ENCODE measurements around the gene CPLX1.

The CPLX1 gene

GRCh38 chr4:832536-832935 lies 6.6 kb upstream of the CPLX1 start:
- DNase-seq (ENCODE audit: low read depth in 2 of 2): no peak

DNA sequence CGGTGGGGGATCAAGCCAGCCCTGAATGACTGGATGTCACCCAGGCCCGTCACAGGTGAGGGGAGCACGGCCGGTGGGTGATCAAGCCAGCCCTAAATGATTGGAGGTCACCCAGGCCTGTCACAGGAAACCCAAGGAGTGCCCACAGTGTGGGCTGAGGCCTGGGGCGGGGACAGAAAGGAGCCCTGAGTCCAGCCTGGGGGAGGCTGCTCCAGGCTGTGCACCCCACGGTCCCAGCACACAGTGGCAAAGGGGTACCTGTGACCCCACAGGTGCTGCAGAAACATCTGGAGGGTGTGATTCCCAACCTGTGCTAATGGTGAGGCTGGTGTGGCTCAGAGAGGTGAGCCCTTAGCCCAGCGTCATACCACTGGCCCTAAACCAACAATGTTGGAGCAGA lies 6.2 kb upstream of the CPLX1 start:
- no peak for DNase-seq (ENCODE audit: low read depth in 2 of 2)

DNA sequence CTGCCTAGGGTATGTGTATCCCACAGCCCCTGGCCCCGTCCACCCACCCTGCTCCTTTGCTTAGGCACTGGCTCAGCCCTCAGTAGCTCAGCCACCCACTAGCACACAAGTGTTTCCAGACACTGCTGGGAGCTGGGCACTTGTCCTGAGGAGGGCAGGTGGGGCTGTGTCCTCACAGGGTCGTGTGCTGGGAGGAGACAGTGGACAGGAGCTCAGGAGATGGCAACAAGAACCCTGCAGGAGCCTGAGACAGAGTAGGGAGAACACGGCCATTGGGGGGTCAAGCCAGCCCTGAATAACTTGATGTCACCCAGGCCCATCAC lies 5.5 kb upstream of the CPLX1 start:
- no peak for DNase-seq (ENCODE audit: low read depth in 2 of 2)

DNA sequence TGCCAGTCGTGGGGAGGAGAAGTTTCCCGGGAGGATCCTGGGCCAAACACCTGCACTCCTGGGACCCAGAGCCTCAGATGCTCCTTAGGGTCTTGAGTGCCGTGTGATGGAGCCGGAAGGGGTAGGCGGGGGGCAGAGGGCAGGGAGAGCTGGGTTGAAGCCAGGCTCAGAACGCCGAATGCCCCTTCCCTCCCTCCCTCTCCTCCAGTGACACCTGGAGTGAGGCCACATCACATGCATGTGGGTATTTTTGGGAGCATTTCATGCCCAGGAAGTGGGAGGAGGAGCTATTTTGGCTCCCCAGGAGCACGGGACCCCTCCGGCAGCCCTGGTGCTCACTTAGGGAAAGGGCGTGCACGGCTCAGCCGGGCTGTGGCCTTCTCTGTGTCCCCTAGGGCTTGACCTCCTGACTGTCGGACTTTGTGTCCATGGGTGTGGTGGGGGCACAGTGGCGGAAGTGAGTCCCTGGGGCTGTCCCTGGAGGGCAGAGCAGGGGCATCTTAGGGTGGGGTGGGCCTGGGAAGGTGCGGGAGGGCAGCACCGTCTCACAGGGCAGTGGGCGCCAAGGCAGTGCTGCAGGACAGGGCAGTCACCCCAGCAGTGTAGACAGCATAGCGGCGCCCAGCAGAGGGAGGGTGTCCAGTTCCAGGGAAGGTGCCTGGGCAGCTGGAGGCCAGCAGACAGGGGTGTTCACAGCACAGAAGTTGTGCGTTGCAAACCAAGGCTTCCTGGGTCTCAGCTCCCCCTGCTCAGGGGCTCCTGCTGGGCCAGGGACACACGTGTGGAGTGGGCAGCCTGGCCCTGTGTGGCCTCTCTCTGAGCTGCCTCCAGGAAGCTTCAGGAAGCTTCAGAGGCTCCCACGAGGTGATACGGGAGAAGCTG lies 4.9 kb upstream of the CPLX1 start:
- DNase-seq (ENCODE audit: low read depth in 2 of 2): no peak

- DNase-seq (ENCODE audit: low read depth in 2 of 2): no peak
These were observed 4.1 kb upstream of the CPLX1 start for GRCh38 chr4:829761-830600.

DNA sequence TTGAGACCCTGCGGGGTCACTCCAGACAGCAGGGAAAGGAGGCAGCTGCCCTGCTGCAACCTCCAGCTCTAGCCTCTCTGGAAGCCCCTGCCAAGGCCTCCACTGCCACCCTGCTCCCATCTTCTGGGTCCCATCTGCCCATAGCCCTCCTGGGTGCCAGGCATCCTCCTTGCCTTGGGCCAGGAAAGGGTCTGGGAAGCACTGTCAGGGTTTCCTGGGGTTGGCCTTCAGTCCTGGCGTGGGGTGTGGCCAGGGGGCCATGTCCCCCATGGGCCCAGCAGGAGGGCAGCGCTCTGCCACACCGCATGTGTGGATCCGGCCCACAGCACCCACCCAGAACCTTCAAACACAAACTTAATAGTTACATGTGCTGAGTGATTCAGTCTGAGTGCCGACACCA lies 3.4 kb upstream of the CPLX1 start:
- DNase-seq (ENCODE audit: low read depth in 2 of 2): no peak

- DNase-seq (ENCODE audit: low read depth in 2 of 2): no peak
These were observed 2.8 kb upstream of the CPLX1 start for GRCh38 chr4:828641-829271.

- no peak for DNase-seq (ENCODE audit: low read depth in 2 of 2)
These were observed 1.5 kb upstream of the CPLX1 start for GRCh38 chr4:827209-828081.

GRCh38 chr4:826508-827208 lies 729 bp upstream of the CPLX1 start:
- no peak for DNase-seq (ENCODE audit: low read depth in 2 of 2)

- no peak for DNase-seq (ENCODE audit: low read depth in 2 of 2)
These were observed 612 bp downstream of the CPLX1 start for GRCh38 chr4:825063-825970.

DNA sequence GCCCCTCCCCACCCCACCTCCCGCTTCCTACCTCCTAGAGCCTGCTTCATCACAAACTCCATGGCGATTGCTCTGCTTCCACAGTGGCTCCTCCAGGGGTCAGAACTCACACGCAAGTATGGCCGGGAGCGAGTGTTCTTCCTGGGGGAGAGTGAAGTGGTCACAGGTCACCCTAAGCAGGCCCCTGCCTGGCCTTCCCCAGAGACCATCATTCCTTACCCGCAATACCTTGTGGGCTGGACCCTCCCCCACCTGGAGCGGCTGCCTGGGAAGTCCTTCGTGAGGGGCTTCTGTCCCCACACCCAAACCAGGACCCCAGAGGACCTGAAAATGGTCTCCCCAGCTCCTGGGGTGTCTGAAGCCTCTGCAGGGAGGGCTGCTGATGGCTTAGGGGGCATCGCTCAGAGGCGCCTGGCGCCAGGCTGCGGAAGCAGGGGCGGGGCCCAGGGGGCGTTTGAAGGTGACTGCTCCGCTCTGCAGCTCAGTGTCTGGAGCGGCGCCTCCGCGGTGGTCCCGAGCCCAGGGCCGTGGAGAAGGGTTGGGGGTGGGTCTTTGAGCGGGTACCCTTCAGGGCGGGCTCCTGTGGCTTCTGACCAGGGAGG lies 1.4 kb downstream of the CPLX1 start:
- no peak for DNase-seq (ENCODE audit: low read depth in 2 of 2)

- DNase-seq (ENCODE audit: low read depth in 2 of 2): no peak
These were observed 2.0 kb downstream of the CPLX1 start for GRCh38 chr4:823761-824460.

GRCh38 chr4:823176-823760 lies 2.7 kb downstream of the CPLX1 start:
- no peak for DNase-seq (ENCODE audit: low read depth in 2 of 2)

DNA sequence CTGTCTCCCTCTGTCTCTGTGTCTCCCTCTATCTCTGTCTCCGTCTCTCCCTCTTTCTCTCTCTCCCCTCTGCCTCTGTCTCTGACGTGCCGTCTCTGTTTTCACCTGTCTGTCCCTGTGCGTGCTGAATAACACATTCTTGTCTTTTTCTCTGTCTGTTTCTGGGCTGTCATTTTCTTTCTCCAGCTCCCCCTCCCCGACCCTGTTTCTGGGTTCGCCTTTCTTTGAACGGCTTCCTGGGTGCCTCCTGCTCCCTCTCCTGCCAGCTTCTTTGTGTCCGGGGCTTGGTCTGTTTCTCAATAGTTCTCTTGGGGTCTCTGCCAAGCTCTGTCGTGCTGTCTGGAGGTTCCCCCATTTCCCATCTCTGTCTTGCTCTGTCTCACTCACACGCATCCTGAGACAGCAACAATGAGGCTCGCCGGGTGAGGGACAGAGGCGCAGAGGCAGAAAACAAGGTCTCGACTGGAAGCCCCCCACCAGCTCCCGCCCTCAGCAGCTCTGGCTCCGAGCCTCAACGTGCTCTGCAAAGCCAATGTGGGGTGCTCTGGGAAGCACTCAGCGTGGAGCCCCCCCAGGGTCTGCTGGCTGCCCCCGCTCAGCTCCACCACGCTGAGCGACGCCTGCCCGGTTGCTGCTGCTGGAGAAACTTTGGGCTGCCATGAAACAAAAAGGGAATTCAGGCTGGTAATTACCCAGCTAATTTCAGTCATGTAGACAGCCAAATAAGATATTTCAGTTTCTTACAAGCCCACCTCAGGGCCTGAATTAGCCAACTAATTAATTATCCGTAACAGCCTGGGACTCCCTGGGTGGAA lies 3.4 kb downstream of the CPLX1 start:
- no peak for DNase-seq (ENCODE audit: low read depth in 2 of 2)

GRCh38 chr4:821631-822030 lies 4.3 kb downstream of the CPLX1 start:
- no peak for DNase-seq (ENCODE audit: low read depth in 2 of 2)

DNA sequence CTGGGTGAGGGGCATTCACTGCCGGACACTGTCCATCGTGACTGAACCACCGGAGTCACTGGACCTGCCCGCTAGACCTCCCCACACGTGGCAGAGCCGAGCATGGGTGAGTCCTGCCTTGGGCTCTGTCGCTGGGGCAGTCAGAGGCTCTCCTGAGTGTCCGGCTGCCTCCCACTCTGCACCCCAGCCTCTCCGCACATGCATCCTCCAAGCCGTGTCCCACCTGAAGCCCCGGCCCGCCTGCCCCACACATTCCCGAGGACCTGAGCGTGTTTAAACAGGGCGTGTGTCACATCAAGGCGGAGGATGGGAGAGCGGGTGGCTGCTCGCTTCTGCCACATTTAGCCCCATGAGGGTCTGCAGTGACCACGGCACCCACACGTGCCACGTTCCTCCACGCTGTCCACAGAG lies 4.7 kb downstream of the CPLX1 start:
- no peak for DNase-seq (ENCODE audit: low read depth in 2 of 2)

All from activated CD4-positive, alpha-beta T cell treated with anti-CD3 and anti-CD28 coated beads for 24 hours (primary cell).